NK-92 (cell line): Measurements from ENCODE around the gene FBN2.
"Not testable (repeated sequence)": the region's sequence is repeated elsewhere in the genome, so short reads cannot be mapped to it uniquely, and the experiment has no call there.

Experiments
- DNase-seq: peaks from one replicate; lab custom pipeline; 2025; ENCODE audit not compliant: unreplicated experiment; lab: John Stamatoyannopoulos, UW

The FBN2 gene

GRCh38 chr5:128535251-128535650 lies 2.8 kb downstream of the FBN2 start:
- DNase-seq, result no peak

- no peak for DNase-seq
Observed at GRCh38 chr5:128534726-128535125, 3.3 kb downstream of the FBN2 start.

- DNase-seq, result no peak
Observed at GRCh38 chr5:128532776-128533175, 5.3 kb downstream of the FBN2 start.

GRCh38 chr5:128532127-128532526 lies 5.9 kb downstream of the FBN2 start:
- DNase-seq, result no peak

GRCh38 chr5:128528637-128529255 lies 9.3 kb downstream of the FBN2 start:
- DNase-seq, result no peak

GRCh38 chr5:128528126-128528525 lies 9.9 kb downstream of the FBN2 start:
- DNase-seq, result no peak

GRCh38 chr5:128527077-128527476 lies 11.0 kb downstream of the FBN2 start:
- DNase-seq, result no peak

- no peak for DNase-seq
Observed at GRCh38 chr5:128522336-128522735, 15.7 kb downstream of the FBN2 start.

GRCh38 chr5:128519827-128520226 lies 18.2 kb downstream of the FBN2 start:
- no peak for DNase-seq

GRCh38 chr5:128516978-128517377 lies 21.1 kb downstream of the FBN2 start:
- no peak for DNase-seq

GRCh38 chr5:128513806-128514205 lies 24.2 kb downstream of the FBN2 start:
- DNase-seq, result no peak

- no peak for DNase-seq
Observed at GRCh38 chr5:128512894-128513293, 25.2 kb downstream of the FBN2 start.

- no peak for DNase-seq
Observed at GRCh38 chr5:128506643-128507042, 31.4 kb downstream of the FBN2 start.

- not testable (repeated sequence) for DNase-seq
Observed at GRCh38 chr5:128503727-128504126, 34.3 kb downstream of the FBN2 start.

- no peak for DNase-seq
Observed at GRCh38 chr5:128498844-128499455, 39.1 kb downstream of the FBN2 start.

- DNase-seq, result no peak
Observed at GRCh38 chr5:128494516-128494915, 43.5 kb downstream of the FBN2 start.

- no peak for DNase-seq
Observed at GRCh38 chr5:128493657-128494329, 44.3 kb downstream of the FBN2 start.

- DNase-seq, result no peak
Observed at GRCh38 chr5:128491291-128491690, 46.8 kb downstream of the FBN2 start.

GRCh38 chr5:128490761-128491160 lies 47.3 kb downstream of the FBN2 start:
- DNase-seq, result no peak

- no peak for DNase-seq
Observed at GRCh38 chr5:128487041-128487440, 51.0 kb downstream of the FBN2 start.

- DNase-seq, result no peak
Observed at GRCh38 chr5:128483738-128484137, 54.3 kb downstream of the FBN2 start.

- no peak for DNase-seq
Observed at GRCh38 chr5:128480906-128481633, 57.0 kb downstream of the FBN2 start.
